ENCODE results near the gene PELI2. TPM values are rescaled to one million over a fixed set of nuclear protein-coding genes. Genes with fewer than 3 reads are reported as not detected.

Gene PELI2
- total and polyA plus RNA-seq, 3 experiments from 2014 or later, result 1.0 to 3.3 (median 2.7) TPM

DNA sequence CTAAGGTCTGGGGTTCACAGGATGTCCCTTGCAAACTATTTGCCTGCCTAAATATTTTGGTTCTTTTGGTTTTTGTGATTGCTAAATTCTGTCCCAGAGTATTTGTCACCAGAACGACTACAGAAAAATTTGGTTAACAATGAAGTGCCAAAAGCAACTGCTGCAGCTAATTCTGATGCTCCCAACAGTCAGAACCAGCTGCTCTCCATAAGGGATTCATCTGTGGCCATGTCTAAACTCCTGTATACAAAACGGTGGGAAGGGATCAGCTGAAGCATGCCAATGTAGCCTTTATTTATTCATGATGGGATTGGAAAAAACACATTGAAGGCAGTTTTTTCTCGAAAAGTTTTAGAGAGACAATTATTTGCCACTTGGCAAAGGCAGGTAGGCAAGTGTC, 29.3 kb upstream of the PELI2 start:
- DNase-seq, result no peak
- Mint-ChIP-seq H3K4me1 (no peaks in the 10 kb centered on the region), H3K9me3 (no peaks in the 10 kb centered on the region), H3K27ac (no peak overlapping the region), H3K4me3 (no peak overlapping the region), H3K36me3 (no peaks in the 10 kb centered on the region), H3K27me3 (peaks cover 8 to 31% of the 10 kb centered on the region in 2 donors)
- Histone ChIP-seq H3K4me3 (ENCODE audit: low read length) (no peak overlapping the region), H3K9me3 (ENCODE audit: low read length) (no peaks in the 10 kb centered on the region), H3K36me3 (ENCODE audit: insufficient read depth, low read length) (no peaks in the 10 kb centered on the region), H3K4me1 (ENCODE audit: insufficient read depth, low read length) (no peaks in the 10 kb centered on the region), H3K27me3 (ENCODE audit: insufficient read depth, low read length, poor library complexity, severe bottlenecking) (no peaks in the 10 kb centered on the region), H3K27ac (ENCODE audit: low read depth, low read length) (no peak overlapping the region)
- ChIA-PET POLR2A (no interaction called here), CTCF (no interaction called here)

GRCh38 chr14:56092763-56093162, 25.4 kb upstream of the PELI2 start:
- Histone ChIP-seq H3K27ac (ENCODE audit: low read depth, low read length) (no peak overlapping the region), H3K4me1 (ENCODE audit: insufficient read depth, low read length) (no peaks in the 10 kb centered on the region), H3K4me3 (ENCODE audit: low read length) (no peak overlapping the region), H3K36me3 (ENCODE audit: insufficient read depth, low read length) (no peaks in the 10 kb centered on the region), H3K27me3 (ENCODE audit: insufficient read depth, low read length, poor library complexity, severe bottlenecking) (no peaks in the 10 kb centered on the region), H3K9me3 (ENCODE audit: low read length) (no peaks in the 10 kb centered on the region)
- no peak for DNase-seq
- CTCF ChIA-PET, result no interaction called here
- POLR2A ChIA-PET, result no interaction called here
- H3K27me3 Mint-ChIP-seq, result peaks cover 13 to 31% of the 10 kb centered on the region in 2 donors
- no peak overlapping the region for H3K27ac Mint-ChIP-seq
- H3K4me3 Mint-ChIP-seq, result no peak overlapping the region
- H3K4me1 Mint-ChIP-seq, result no peaks in the 10 kb centered on the region
- H3K9me3 Mint-ChIP-seq, result peaks cover 0 to 3% (median 0%) of the 10 kb centered on the region in 5 donors
- H3K36me3 Mint-ChIP-seq, result no peaks in the 10 kb centered on the region

GRCh38 chr14:56094076-56094475, 24.1 kb upstream of the PELI2 start:
- CTCF ChIA-PET, result no interaction called here

GRCh38 chr14:56098021-56098420, 20.2 kb upstream of the PELI2 start:
- Histone ChIP-seq H3K27ac (ENCODE audit: low read depth, low read length) (no peak overlapping the region), H3K9me3 (ENCODE audit: low read length) (no peaks in the 10 kb centered on the region), H3K36me3 (ENCODE audit: insufficient read depth, low read length) (no peaks in the 10 kb centered on the region), H3K4me3 (ENCODE audit: low read length) (no peak overlapping the region), H3K27me3 (ENCODE audit: insufficient read depth, low read length, poor library complexity, severe bottlenecking) (no peaks in the 10 kb centered on the region), H3K4me1 (ENCODE audit: insufficient read depth, low read length) (no peaks in the 10 kb centered on the region)
- ChIA-PET POLR2A (no interaction called here), CTCF (no interaction called here)
- no peaks in the 10 kb centered on the region for H3K36me3 Mint-ChIP-seq
- peaks cover 0 to 3% (median 0%) of the 10 kb centered on the region in 5 donors for H3K9me3 Mint-ChIP-seq
- DNase-seq, result no peak
- H3K27me3 Mint-ChIP-seq, result peaks cover 13 to 40% of the 10 kb centered on the region in 2 donors
- H3K4me3 Mint-ChIP-seq, result no peak overlapping the region
- no peaks in the 10 kb centered on the region for H3K4me1 Mint-ChIP-seq
- no peak overlapping the region for H3K27ac Mint-ChIP-seq

More at GRCh38 chr14:56094076-56094475, 24.1 kb upstream of the PELI2 start:
- Mint-ChIP-seq H3K4me3 (no peak overlapping the region), H3K9me3 (peaks cover 0 to 3% (median 0%) of the 10 kb centered on the region in 5 donors), H3K27me3 (peaks cover 13 to 27% of the 10 kb centered on the region in 2 donors), H3K27ac (no peak overlapping the region), H3K36me3 (no peaks in the 10 kb centered on the region), H3K4me1 (no peaks in the 10 kb centered on the region)
- H3K4me1 ChIP-seq (ENCODE audit: insufficient read depth, low read length), result no peaks in the 10 kb centered on the region
- H3K36me3 ChIP-seq (ENCODE audit: insufficient read depth, low read length), result no peaks in the 10 kb centered on the region
- H3K27me3 ChIP-seq (ENCODE audit: insufficient read depth, low read length, poor library complexity, severe bottlenecking), result no peaks in the 10 kb centered on the region
- no peak for DNase-seq
- H3K9me3 ChIP-seq (ENCODE audit: low read length), result no peaks in the 10 kb centered on the region
- H3K4me3 ChIP-seq (ENCODE audit: low read length), result no peak overlapping the region
- no peak overlapping the region for H3K27ac ChIP-seq (ENCODE audit: low read depth, low read length)
- POLR2A ChIA-PET, result no interaction called here

DNA sequence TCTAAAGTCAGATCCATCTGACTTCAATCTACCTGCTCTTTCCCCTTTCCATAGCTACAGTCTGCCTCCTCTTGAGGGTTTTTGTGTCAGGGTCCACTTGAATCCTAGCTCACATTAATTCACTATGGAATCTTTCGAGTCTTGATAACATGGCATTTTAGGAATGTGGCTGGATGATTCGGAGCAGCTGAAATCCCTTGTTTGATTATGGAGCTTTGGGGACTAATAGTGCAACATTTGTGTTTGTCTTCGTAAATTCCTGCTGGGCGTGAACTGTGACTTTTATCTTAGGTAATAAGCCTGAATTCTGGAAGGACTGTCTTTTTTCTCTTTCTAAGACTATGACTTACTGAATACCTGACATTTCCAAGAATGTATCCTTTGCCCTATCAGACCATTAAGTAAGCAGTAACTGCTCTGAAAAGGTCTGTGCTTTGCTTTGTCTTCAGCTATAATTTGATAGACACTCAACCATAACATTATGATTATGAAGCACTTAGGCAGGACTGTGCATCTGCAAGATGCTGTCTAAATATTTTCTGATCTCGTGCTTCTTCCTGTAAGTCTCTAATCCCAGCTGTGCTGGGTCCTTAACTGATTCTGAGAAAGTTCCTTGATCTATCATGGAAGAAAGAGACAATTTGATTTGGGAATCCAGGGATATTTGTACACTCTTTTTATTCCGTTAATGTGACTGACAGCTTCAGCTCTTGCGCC, 19.0 kb upstream of the PELI2 start:
- no peak overlapping the region for H3K4me3 Mint-ChIP-seq
- CTCF ChIA-PET, result no interaction called here
- DNase-seq, result no peak
- H3K27me3 Mint-ChIP-seq, result peaks cover 8 to 47% of the 10 kb centered on the region in 2 donors
- no peaks in the 10 kb centered on the region for H3K36me3 Mint-ChIP-seq
- Histone ChIP-seq H3K27me3 (ENCODE audit: insufficient read depth, low read length, poor library complexity, severe bottlenecking) (no peaks in the 10 kb centered on the region), H3K27ac (ENCODE audit: low read depth, low read length) (no peak overlapping the region), H3K4me3 (ENCODE audit: low read length) (no peak overlapping the region), H3K36me3 (ENCODE audit: insufficient read depth, low read length) (no peaks in the 10 kb centered on the region), H3K4me1 (ENCODE audit: insufficient read depth, low read length) (no peaks in the 10 kb centered on the region), H3K9me3 (ENCODE audit: low read length) (no peaks in the 10 kb centered on the region)
- H3K27ac Mint-ChIP-seq, result no peak overlapping the region
- POLR2A ChIA-PET, result no interaction called here
- H3K9me3 Mint-ChIP-seq, result peaks cover 0 to 3% (median 0%) of the 10 kb centered on the region in 5 donors
- H3K4me1 Mint-ChIP-seq, result no peaks in the 10 kb centered on the region

GRCh38 chr14:56100556-56100955, 17.7 kb upstream of the PELI2 start:
- Histone ChIP-seq H3K4me1 (ENCODE audit: insufficient read depth, low read length) (no peaks in the 10 kb centered on the region), H3K27ac (ENCODE audit: low read depth, low read length) (no peak overlapping the region), H3K9me3 (ENCODE audit: low read length) (no peaks in the 10 kb centered on the region), H3K4me3 (ENCODE audit: low read length) (no peak overlapping the region), H3K36me3 (ENCODE audit: insufficient read depth, low read length) (no peaks in the 10 kb centered on the region), H3K27me3 (ENCODE audit: insufficient read depth, low read length, poor library complexity, severe bottlenecking) (no peaks in the 10 kb centered on the region)
- Mint-ChIP-seq H3K27me3 (peaks cover 8 to 39% of the 10 kb centered on the region in 2 donors), H3K4me3 (no peak overlapping the region), H3K36me3 (no peaks in the 10 kb centered on the region), H3K27ac (no peak overlapping the region), H3K4me1 (no peaks in the 10 kb centered on the region), H3K9me3 (no peaks in the 10 kb centered on the region)
- ChIA-PET POLR2A (no interaction called here), CTCF (no interaction called here)
- DNase-seq, result no peak

DNA sequence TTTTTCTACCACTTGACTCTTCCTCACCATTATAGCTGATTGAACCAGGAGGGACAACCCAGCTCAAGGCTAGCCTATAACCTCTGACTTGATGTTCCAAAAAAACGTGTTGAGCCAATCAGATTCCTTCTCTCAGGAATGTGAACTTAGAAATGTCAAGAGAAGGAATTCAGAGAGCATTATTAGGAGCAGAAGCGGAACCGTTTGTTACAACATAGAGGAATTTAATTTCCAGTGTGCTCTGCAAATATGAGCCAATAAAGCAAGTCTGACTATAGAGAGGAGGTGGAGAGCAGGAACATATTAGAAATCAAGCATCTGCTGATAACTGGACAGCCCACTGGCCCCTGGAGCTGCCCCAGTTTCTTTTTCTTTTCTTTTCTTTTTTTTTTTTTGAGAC, 15.3 kb upstream of the PELI2 start:
- H3K36me3 Mint-ChIP-seq, result peaks cover 0 to 2% (median 0%) of the 10 kb centered on the region in 3 donors
- Histone ChIP-seq H3K9me3 (ENCODE audit: low read length) (no peaks in the 10 kb centered on the region), H3K27ac (ENCODE audit: low read depth, low read length) (no peak overlapping the region), H3K36me3 (ENCODE audit: insufficient read depth, low read length) (no peaks in the 10 kb centered on the region), H3K4me1 (ENCODE audit: insufficient read depth, low read length) (no peaks in the 10 kb centered on the region), H3K4me3 (ENCODE audit: low read length) (no peak overlapping the region), H3K27me3 (ENCODE audit: insufficient read depth, low read length, poor library complexity, severe bottlenecking) (no peaks in the 10 kb centered on the region)
- H3K9me3 Mint-ChIP-seq, result no peaks in the 10 kb centered on the region
- ChIA-PET CTCF (no interaction called here), POLR2A (no interaction called here)
- no peaks in the 10 kb centered on the region for H3K4me1 Mint-ChIP-seq
- no peak overlapping the region for H3K4me3 Mint-ChIP-seq
- peaks cover 3 to 31% of the 10 kb centered on the region in 2 donors for H3K27me3 Mint-ChIP-seq
- DNase-seq, result no peak
- H3K27ac Mint-ChIP-seq, result no peak overlapping the region

DNA sequence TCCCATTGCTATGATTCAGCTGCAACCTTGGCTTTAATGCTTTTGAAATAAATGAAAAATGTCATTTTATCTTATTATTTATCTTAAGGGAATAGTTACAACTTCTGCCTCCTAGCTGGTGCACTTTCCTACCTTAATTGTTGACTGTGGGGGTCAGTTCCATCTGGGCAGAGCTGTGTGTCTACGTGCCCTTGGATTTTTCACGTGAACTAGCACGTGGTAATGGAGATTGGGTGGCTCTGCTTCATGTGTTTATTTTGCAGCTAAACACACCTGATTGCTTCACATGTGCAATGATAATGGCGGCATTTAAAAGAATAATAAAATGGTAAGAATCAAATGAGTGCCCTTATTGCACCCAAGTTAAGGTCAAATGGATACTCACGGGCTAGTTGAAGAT, 10.6 kb upstream of the PELI2 start:
- Histone ChIP-seq H3K4me1 (ENCODE audit: insufficient read depth, low read length) (peaks cover under 1% of the 10 kb centered on the region), H3K27me3 (ENCODE audit: insufficient read depth, low read length, poor library complexity, severe bottlenecking) (no peaks in the 10 kb centered on the region), H3K4me3 (ENCODE audit: low read length) (no peak overlapping the region), H3K27ac (ENCODE audit: low read depth, low read length) (no peak overlapping the region), H3K36me3 (ENCODE audit: insufficient read depth, low read length) (no peaks in the 10 kb centered on the region), H3K9me3 (ENCODE audit: low read length) (no peaks in the 10 kb centered on the region)
- no peak overlapping the region for H3K27ac Mint-ChIP-seq
- peaks cover 5 to 24% of the 10 kb centered on the region in 2 donors for H3K27me3 Mint-ChIP-seq
- no peaks in the 10 kb centered on the region for H3K4me1 Mint-ChIP-seq
- DNase-seq, result no peak
- ChIA-PET POLR2A (no interaction called here), CTCF (interaction anchor here (1.1 kb wide), 1 partner anchor 12 kb away, joined by 3 read pairs; no protein-coding TSS in a partner anchor)
- H3K36me3 Mint-ChIP-seq, result peaks cover 0 to 11% (median 5%) of the 10 kb centered on the region in 3 donors
- H3K9me3 Mint-ChIP-seq, result peaks cover 0 to 2% (median 0%) of the 10 kb centered on the region in 5 donors
- no peak overlapping the region for H3K4me3 Mint-ChIP-seq
